ENCODE measurements around the gene SOSTDC1.

The SOSTDC1 gene

GRCh38 chr7:16417906-16418305 lies 47.6 kb downstream of the SOSTDC1 start:
- no peak for DNase-seq

GRCh38 chr7:16416289-16417282 lies 49.0 kb downstream of the SOSTDC1 start:
- no peak for DNase-seq

- DNase-seq = no peak
Observed at GRCh38 chr7:16412274-16413254, 53.0 kb downstream of the SOSTDC1 start.
